ENCODE data around the gene SLC5A9.

GRCh38 chr1:48208251-48208650 lies 14.3 kb upstream of the SLC5A9 start:
- TF ChIP-seq CTCF (IDR thresholded peaks at IDR 0.05) (no peak), POLR2A (IDR thresholded peaks at IDR 0.05) (no peak)
